Measurements from ENCODE around the gene SIGLEC8. TPM values are rescaled to one million over a fixed set of nuclear protein-coding genes. Genes with fewer than 3 reads are reported as not detected.

SIGLEC8 gene
- total and polyA plus RNA-seq, 2 of the 4 experiments (the other 2 are of a cell fraction): not detected

DNA sequence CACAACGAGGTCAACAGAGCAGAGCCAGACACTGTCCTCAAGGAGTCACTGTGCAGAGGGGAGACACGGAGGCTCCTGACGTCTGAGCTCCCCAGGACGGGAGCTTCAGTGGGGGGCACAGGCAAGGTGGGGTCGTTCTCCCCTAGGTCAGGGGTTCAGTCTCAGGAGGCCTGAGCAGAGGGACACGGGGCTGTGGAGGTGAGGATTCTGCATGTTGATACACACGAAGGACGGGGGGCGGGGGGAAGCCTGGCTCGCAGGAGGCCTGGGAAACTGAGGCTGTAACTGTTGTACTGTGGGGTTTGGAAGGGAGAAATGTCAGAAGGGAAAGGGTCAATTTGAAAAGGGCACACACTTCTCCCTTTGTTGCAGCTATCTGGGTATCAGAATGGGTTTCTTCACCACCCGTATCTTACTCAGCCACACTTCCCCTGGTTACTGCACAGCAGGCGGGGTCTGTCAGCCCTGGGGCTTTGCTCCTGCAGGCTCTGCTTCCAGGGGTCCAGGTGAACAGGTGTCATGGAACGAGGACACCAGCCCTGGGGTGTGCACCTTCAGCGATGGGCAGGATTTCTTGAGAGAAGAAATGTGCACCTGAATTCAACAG, 748 bp upstream of the SIGLEC8 start:
- Histone ChIP-seq H3K79me1 (ENCODE audit: low read depth in 1 of 2, low read length in 2 of 2) (no peaks in the 10 kb centered on the region), H3K9ac (ENCODE audit: low read depth, low read length) (no peak overlapping the region), H3K4me2 (ENCODE audit: low read depth, low read length) (no peak overlapping the region), H2BK5ac (ENCODE audit: low read depth, low read length, poor library complexity, severe bottlenecking) (no peak overlapping the region), H3K23ac (ENCODE audit: low read depth, low read length) (no peak overlapping the region), H3K27me3 (ENCODE audit: control insufficient read depth, insufficient read depth, low read length) (no peaks in the 10 kb centered on the region), H3K4me3 (ENCODE audit: insufficient read depth, low read depth, low read length) (no peak overlapping the region), H3K4me1 (ENCODE audit: control insufficient read depth, insufficient read depth, low read length) (no peaks in the 10 kb centered on the region), H2AK5ac (ENCODE audit: low read depth, low read length) (no peak overlapping the region), H4K8ac (ENCODE audit: low read depth in 2 of 2, low read length in 2 of 2) (no peak overlapping the region), H4K5ac (ENCODE audit: low read depth, low read length) (no peak overlapping the region), H3K9me3 (ENCODE audit: control insufficient read depth, insufficient read depth, low read length) (peaks cover 2% of the 10 kb centered on the region; the same call in 1 of the 2 replicates), H3K18ac (ENCODE audit: low read depth, low read length) (no peak overlapping the region), H2AFZ (replicated peaks; ENCODE audit: low read length, poor library complexity) (no peak overlapping the region), H3K36me3 (ENCODE audit: control insufficient read depth, insufficient read depth, low read length) (no peaks in the 10 kb centered on the region), H3K27ac (ENCODE audit: insufficient read depth, low read length) (no peak overlapping the region), H3K14ac (replicated peaks; ENCODE audit: low read depth, low read length) (no peak overlapping the region), H4K20me1 (ENCODE audit: insufficient read depth, low read length) (no peaks in the 10 kb centered on the region), H4K91ac (ENCODE audit: insufficient read depth, low read depth, low read length) (no peak overlapping the region), H2AK9ac (replicated peaks; ENCODE audit: low read depth, low read length, poor library complexity) (no peak overlapping the region), H3K9me1 (ENCODE audit: insufficient read depth, low read length) (no peaks in the 10 kb centered on the region), H2BK120ac (ENCODE audit: low read depth, low read length) (no peak overlapping the region), H2BK20ac (ENCODE audit: low read depth, low read length) (no peak overlapping the region), H3K56ac (ENCODE audit: extremely low read depth, insufficient read depth, low read length) (no peak overlapping the region), H3K4ac (ENCODE audit: low read depth, low read length) (no peak overlapping the region), H2BK15ac (ENCODE audit: low read depth, low read length) (no peak overlapping the region)
- dilution Hi-C loops (cut with HindIII; ENCODE audit: low sequenced_read_pairs, unreplicated experiment): no loop called here
- TF ChIP-seq NFE2L2 (IDR thresholded peaks at IDR 0.05; ENCODE audit: low read depth, low read length) (no peak), RAD21 (IDR thresholded peaks at IDR 0.05; ENCODE audit: low read length) (no peak), MAFK (IDR thresholded peaks at IDR 0.05; ENCODE audit: low read depth, low read length) (no peak), SMC3 (IDR thresholded peaks at IDR 0.05; ENCODE audit: low read depth, low read length) (no peak), MAZ (IDR thresholded peaks at IDR 0.05; ENCODE audit: borderline replicate concordance, low read depth, low read length) (no peak), CEBPB (IDR thresholded peaks at IDR 0.05; ENCODE audit: low read depth, low read length) (no peak), RCOR1 (IDR thresholded peaks at IDR 0.05; ENCODE audit: insufficient replicate concordance, low read length) (no peak), POLR2A (IDR thresholded peaks at IDR 0.05; ENCODE audit: low read depth, low read length) (no peak), BHLHE40 (IDR thresholded peaks at IDR 0.05; ENCODE audit: low read depth, low read length) (no peak), RFX5 (IDR thresholded peaks at IDR 0.05; ENCODE audit: low read depth, low read length) (no peak), CHD1 (IDR thresholded peaks at IDR 0.05; ENCODE audit: low read depth, low read length) (no peak), MXI1 (IDR thresholded peaks at IDR 0.05; ENCODE audit: borderline replicate concordance, low read depth, low read length) (no peak), FOS (IDR thresholded peaks at IDR 0.05; ENCODE audit: low read depth, low read length) (no peak)
- TF ChIP-seq, protein P1, sequence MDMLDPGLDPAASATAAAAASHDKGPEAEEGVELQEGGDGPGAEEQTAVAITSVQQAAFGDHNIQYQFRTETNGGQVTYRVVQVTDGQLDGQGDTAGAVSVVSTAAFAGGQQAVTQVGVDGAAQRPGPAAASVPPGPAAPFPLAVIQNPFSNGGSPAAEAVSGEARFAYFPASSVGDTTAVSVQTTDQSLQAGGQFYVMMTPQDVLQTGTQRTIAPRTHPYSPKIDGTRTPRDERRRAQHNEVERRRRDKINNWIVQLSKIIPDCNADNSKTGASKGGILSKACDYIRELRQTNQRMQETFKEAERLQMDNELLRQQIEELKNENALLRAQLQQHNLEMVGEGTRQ (IDR thresholded peaks at IDR 0.05; ENCODE audit: low read depth, low read length): no peak
- TF ChIP-seq, protein P2, sequence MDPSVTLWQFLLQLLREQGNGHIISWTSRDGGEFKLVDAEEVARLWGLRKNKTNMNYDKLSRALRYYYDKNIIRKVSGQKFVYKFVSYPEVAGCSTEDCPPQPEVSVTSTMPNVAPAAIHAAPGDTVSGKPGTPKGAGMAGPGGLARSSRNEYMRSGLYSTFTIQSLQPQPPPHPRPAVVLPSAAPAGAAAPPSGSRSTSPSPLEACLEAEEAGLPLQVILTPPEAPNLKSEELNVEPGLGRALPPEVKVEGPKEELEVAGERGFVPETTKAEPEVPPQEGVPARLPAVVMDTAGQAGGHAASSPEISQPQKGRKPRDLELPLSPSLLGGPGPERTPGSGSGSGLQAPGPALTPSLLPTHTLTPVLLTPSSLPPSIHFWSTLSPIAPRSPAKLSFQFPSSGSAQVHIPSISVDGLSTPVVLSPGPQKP (IDR thresholded peaks at IDR 0.05; ENCODE audit: borderline replicate concordance, low read depth, low read length): no peak
- TF ChIP-seq, protein P3, sequence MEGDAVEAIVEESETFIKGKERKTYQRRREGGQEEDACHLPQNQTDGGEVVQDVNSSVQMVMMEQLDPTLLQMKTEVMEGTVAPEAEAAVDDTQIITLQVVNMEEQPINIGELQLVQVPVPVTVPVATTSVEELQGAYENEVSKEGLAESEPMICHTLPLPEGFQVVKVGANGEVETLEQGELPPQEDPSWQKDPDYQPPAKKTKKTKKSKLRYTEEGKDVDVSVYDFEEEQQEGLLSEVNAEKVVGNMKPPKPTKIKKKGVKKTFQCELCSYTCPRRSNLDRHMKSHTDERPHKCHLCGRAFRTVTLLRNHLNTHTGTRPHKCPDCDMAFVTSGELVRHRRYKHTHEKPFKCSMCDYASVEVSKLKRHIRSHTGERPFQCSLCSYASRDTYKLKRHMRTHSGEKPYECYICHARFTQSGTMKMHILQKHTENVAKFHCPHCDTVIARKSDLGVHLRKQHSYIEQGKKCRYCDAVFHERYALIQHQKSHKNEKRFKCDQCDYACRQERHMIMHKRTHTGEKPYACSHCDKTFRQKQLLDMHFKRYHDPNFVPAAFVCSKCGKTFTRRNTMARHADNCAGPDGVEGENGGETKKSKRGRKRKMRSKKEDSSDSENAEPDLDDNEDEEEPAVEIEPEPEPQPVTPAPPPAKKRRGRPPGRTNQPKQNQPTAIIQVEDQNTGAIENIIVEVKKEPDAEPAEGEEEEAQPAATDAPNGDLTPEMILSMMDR (conservative IDR thresholded peaks at IDR 0.05; ENCODE audit: low read depth, low read length): no peak
- 24% methylated on average over 4 of the region's 14 CpGs; no CpG with 5 or more reads in 1 of the 2 experiments for WGBS, 2 experiments (ENCODE audit: extremely low coverage in 2 of 2, insufficient read length in 1 of 2)
- ChIA-PET CTCF (no interaction called here), POLR2A (ENCODE audit: unreplicated experiment) (no interaction called here)
- DNase-seq (no peak), ATAC-seq (ENCODE audit: low read depth) (no peak)
- no TSS peak for BruUV-seq (replicated peaks)
- in situ Hi-C loops (cut with MboI; ENCODE audit: low sequenced_read_pairs): no loop called here
- intact Hi-C loops (cut with micrococcal nuclease): no loop called here

Measured in IMR-90 (cell line).